ENCODE results near the gene POU5F1. TPM values are rescaled to one million over a fixed set of nuclear protein-coding genes. Genes with fewer than 3 reads are reported as not detected.

POU5F1 gene
- total RNA-seq, 1 experiment from 2014 or later, result 1.1 TPM

GRCh38 chr6:31135710-31136109 lies 34.8 kb downstream of the POU5F1 start:
- ChIA-PET POLR2A (no interaction called here), CTCF (no interaction called here)
- intact Hi-C loops (cut with micrococcal nuclease; ENCODE audit: unreplicated experiment), result loop anchor here (5.0 kb wide), 1 partner anchor 232 kb away; no protein-coding TSS in a partner anchor
- no peaks in the 10 kb centered on the region for H3K4me1 ChIP-seq (ENCODE audit: control insufficient read depth, insufficient read depth, low read length)
- H3K4me3 ChIP-seq (ENCODE audit: low read depth in 2 of 2, low read length in 2 of 2), result no peak overlapping the region
- H3K27me3 ChIP-seq (ENCODE audit: control insufficient read depth, insufficient read depth, low read length), result no peaks in the 10 kb centered on the region
- no TSS peak for BruUV-seq (replicated peaks)
- TF ChIP-seq TCF7L2 (IDR thresholded peaks at IDR 0.05; ENCODE audit: low read depth, low read length) (no peak), CTCF (IDR thresholded peaks at IDR 0.05) (no peak), REST (IDR thresholded peaks at IDR 0.05; ENCODE audit: insufficient read depth in 1 of 2, low read depth in 2 of 2, low read length in 1 of 2) (no peak), POLR2AphosphoS5 (IDR thresholded peaks at IDR 0.05; ENCODE audit: low read depth, low read length) (no peak), SIN3A (IDR thresholded peaks at IDR 0.05; ENCODE audit: borderline replicate concordance, insufficient read depth, low read depth, low read length) (no peak)
- in situ Hi-C loops (cut with HindIII; ENCODE audit: low pct_unique_long_range_greater_than_20kb, low sequenced_read_pairs), result no loop called here
- H3K9me3 ChIP-seq (ENCODE audit: control insufficient read depth, insufficient read depth, low read depth, low read length), result no peaks in the 10 kb centered on the region
- ATAC-seq, result no peak
- no peaks in the 10 kb centered on the region for H3K36me3 ChIP-seq (ENCODE audit: control insufficient read depth, insufficient read depth, low read length)
- no peak for DNase-seq (ENCODE audit: low read depth, low spot score)
- H3K27ac ChIP-seq (ENCODE audit: low read length), result no peak overlapping the region

GRCh38 chr6:31132806-31133205 lies 37.7 kb downstream of the POU5F1 start:
- no TSS peak for BruUV-seq (replicated peaks)
- no peak overlapping the region for H3K27ac ChIP-seq (ENCODE audit: low read length)
- no peak for DNase-seq (ENCODE audit: low read depth, low spot score)
- intact Hi-C loops (cut with micrococcal nuclease; ENCODE audit: unreplicated experiment) (no loop called here), in situ Hi-C loops (cut with HindIII; ENCODE audit: low pct_unique_long_range_greater_than_20kb, low sequenced_read_pairs) (no loop called here)
- peaks cover 2% of the 10 kb centered on the region; the same call in 1 of the 2 replicates for H3K27me3 ChIP-seq (ENCODE audit: control insufficient read depth, insufficient read depth, low read length)
- no peaks in the 10 kb centered on the region for H3K36me3 ChIP-seq (ENCODE audit: control insufficient read depth, insufficient read depth, low read length)
- H3K4me3 ChIP-seq (ENCODE audit: low read depth in 2 of 2, low read length in 2 of 2), result no peak overlapping the region
- no peaks in the 10 kb centered on the region for H3K9me3 ChIP-seq (ENCODE audit: control insufficient read depth, insufficient read depth, low read depth, low read length)
- POLR2A ChIA-PET, result interaction anchor here (0.6 kb wide), 1 partner anchor 597 kb away, joined by 3 read pairs; no protein-coding TSS in a partner anchor
- CTCF ChIA-PET, result interaction anchor here (0.6 kb wide), 1 partner anchor 48 kb away, joined by 4 read pairs; no protein-coding TSS in a partner anchor
- ATAC-seq, result no peak
- TF ChIP-seq SIN3A (IDR thresholded peaks at IDR 0.05; ENCODE audit: borderline replicate concordance, insufficient read depth, low read depth, low read length), result no peak
- TF ChIP-seq POLR2AphosphoS5 (IDR thresholded peaks at IDR 0.05; ENCODE audit: low read depth, low read length), result no peak
- no peak for TF ChIP-seq CTCF (IDR thresholded peaks at IDR 0.05)
- no peak for TF ChIP-seq REST (IDR thresholded peaks at IDR 0.05; ENCODE audit: insufficient read depth in 1 of 2, low read depth in 2 of 2, low read length in 1 of 2)
- no peak for TF ChIP-seq TCF7L2 (IDR thresholded peaks at IDR 0.05; ENCODE audit: low read depth, low read length)
- H3K4me1 ChIP-seq (ENCODE audit: control insufficient read depth, insufficient read depth, low read length), result no peaks in the 10 kb centered on the region

Measured in Panc1 (cell line).